ACHN (cell line): Measurements from ENCODE around the gene SLC43A1.

Experiments used
- DNase-seq: peaks from one replicate; pipeline ENCODE4 v3.0.0-alpha.2; 2015
- in situ Hi-C: cut with HindIII; loops from 2 replicates; pipeline ENCODE4 v1.10.0; 2017; ENCODE audit warnings: low sequenced_read_pairs, low pct_ligation_motif_present, low pct_unique_long_range_greater_than_20kb

Gene SLC43A1

DNA sequence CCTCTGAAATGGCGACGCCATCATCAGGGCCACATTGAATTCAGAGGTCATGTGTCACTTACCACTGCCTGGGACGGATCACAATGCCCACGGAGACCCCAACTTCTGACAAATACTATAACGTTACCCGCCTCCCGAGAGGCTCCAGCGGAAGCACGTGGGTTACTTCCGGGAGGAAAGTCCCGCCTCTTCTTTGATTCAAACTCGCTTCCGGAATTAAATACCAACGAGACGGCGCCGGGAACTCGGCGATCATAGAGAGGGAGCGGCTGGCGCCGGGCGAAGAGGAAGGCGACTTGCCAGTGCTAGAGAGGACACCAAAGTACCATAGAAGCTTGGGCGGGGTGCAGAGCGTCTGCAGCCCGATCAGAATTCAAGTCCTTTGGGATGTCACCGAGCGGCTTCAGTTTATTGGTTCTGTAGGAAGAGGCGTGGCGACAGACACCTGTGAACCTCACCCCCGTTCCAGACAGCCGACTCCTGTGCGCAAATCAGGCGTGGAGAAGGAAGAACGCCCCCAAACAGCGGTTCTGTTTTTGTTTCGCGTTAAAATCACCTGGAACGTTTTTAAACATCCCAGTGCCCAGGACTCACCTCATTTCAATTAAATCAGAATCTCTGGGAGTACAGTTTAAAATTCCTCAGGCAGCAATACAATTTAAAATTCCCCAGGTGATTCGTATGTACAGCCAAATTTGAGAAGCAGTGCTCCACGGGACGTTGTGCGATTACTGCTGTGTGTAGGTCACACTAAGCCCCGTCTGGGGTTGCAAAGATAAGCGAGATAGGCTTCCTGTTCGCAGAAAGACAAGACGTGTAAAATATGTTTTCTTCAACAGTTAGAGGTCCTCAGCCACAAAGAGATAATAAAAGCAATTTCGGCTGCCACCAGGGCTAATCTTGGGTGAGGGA, 15.3 kb upstream of the SLC43A1 start, which contains the start of gene TIMM10:
Gene TIMM10 (minus strand): TSS at position 159 of the 912 bp plus-strand sequence. CDS start 565 bp downstream, outside the sequence.
- DNase-seq: peak; percentile 97
- in situ Hi-C loops: no loop called here

DNA sequence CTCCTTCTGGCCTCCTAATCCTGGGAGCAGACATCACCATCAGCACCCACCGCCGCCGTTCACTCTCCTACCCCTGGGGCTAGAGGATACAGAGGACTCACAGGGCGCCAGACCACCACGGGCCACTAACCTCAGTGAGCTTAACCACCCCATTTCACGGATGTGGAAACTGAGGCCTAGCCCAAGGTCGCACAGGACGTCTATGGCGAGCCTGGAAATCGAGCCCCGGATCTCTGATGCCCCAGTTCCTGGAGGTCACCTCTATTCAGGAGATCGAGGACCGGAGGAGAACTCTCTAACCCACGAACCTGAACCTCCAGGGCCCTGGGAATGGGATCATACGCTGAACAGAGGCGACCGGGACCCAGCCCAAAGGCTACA, 14.7 kb upstream of the SLC43A1 start:
- in situ Hi-C loops: no loop called here
- no peak for DNase-seq

DNA sequence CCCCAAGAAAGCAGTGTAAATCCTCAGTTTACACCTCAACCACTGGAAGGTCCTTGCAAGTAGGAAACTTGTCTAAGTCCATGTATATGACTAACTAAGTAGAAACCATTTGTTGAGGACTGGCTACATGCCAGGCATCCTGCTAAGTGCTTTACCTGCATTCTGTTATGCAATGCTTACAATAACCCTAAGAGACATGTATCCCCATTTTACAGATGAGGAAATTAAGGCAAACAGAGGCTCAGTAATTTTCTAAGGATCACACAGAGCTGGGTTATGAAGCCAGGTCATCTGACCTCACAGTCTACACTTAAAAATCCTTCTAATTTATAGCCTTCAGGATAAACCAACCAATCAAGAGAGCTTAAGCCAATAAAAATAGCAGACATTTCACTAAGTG, 13.5 kb upstream of the SLC43A1 start:
- no peak for DNase-seq
- in situ Hi-C loops: no loop called here

DNA sequence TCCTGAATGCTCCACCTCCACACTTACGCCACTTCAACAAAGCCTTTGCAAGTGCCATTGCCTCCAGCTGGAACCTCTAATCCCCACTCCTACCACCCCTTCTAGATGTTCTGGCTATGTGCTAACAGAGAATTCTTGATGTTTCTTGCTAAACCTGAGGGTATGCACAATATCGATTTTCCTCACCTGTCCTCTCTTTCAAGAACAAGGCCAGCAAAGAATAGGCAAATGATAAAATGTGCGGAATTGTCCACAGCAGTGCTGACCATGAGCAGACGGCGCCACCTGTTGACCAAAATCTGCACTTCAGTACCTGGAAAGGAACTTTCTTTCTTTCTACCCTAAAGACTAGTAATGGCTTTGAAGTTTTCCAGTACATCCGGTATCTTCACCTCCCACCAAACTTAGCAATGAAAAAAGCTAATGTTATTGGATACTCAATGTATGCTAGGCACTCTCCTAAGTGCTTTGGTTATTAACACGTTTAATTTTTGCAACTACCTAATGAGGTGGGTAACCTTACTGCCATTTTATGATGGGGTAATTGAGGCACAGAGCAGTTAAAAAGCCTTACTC, 11.6 kb upstream of the SLC43A1 start:
- in situ Hi-C loops: no loop called here
- peak; percentile 47 for DNase-seq

DNA sequence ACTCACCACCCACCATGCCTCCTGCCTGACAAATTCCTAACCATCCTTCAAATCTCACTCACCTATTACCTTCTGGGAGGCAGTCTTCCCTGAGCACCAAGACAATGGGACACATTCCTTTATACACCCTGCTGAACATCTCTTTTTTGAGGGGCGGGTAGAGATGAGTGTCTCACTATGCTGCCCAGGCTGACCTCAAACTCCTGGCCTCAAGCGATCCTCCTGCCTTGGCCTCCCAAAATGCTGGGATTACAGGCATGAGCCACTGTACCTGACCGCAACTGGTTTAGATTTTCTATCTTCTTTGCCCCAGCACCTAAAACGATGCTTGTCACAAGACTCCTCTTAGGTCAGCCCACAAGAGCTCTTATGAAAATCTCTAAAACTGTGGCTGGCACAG, 7.9 kb upstream of the SLC43A1 start:
- DNase-seq: no peak
- in situ Hi-C loops: no loop called here

DNA sequence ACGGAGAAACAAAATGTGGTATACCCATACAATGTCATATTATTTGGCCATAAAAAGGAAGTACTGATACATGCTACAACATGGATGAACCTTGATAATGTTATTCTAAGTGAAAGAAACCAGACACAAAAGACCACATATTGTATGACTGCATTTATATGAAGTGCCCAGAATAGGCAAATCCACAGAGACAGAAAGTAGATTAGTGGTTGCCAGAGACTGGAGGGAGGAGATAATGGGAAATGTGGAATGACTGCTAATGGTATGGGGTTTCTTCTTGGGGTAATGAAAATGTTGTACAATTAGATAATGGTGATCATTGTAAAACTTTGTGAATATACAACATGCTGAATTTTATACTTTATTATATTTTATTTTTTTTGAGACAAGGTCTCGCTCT, 5.6 kb upstream of the SLC43A1 start:
- in situ Hi-C loops: no loop called here
- no peak for DNase-seq

DNA sequence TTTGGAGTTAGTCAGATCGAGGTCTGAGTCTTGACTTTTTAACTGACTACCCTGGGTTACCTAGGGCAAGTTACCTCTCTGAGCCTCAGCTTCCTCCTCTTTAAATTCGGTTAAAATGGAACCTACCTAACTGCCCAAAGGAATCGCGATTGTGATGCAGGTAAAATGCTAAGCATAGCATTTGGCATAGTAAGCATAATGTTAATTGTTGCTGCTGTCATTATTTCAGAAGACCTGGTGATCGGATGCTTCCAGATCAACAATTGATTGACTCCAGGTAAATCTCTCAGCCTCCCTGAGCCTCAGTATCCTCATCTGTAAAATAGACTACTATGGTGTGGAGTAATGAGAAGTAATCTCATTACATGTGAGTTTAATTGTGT, 550 bp upstream of the SLC43A1 start:
- in situ Hi-C loops: no loop called here
- no peak for DNase-seq

DNA sequence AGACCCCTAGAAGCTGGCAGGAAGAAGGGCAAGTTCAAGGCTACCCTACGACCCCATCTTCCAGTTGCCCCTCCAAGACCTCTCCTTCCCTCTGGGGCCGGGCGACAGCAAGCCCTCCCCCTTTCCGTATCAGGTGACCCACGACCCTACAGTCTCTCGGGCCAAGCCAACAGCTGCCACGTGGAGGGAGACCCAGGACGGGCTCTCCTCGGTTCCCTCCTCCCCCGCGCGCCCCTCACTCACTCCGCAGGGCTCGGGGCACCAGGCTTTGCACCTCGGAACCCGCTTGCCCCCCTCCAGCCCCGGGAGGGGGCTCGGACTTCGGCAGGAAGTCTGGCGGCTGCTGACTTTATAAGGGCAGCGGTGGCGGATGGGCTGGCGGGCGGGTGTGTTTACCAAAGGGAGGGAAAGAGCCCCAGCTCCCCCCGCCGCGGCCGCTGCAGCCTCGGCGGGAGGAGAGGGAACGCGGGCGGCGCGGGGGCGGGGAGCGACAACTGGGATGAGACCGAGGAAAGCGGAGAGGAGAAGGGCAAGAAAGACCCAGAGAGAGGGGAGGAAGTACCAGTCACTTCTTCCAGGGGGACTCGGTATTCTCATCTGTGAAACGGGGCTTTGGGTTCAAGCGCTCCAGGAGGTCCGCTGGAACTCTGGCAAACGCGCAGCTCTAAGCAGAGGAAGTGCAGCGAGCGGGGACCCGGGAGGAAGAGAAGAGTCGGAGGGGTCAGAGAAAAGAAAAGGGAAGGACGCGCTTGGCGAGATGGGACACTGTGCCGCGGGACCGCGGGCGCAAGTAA, 767 bp downstream of the SLC43A1 start:
- DNase-seq: no peak
- in situ Hi-C loops: no loop called here

DNA sequence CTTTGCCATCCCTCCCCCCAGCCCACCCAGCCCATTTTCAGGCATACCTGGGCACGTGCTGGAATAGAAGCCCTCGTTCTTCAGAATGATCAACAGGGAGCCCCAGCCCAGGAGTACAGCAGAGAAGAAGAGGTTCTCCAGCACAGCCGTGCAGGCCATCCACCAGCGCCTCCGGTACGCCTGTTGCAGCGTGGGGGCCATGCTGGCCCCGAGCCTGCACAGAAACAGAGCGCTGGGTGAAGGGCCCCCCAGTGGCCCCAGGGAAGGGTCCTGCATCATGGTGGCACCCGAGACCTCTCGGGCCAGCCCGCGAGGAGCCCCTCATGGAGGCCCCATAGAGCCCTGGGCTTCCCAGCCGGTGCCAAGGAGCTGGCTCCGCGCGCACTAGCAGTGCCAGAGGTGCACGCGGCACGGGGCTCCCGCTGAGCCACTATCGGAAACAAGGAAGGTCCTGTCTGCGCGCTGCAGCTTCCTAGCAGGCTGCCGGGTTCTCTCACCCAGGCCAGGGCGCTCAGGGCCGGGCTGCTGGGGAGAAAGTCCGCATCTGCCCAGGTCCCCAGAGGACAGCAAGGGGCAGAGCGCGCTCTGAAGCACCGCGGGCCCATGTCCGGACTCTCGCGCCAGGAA, 1.5 kb downstream of the SLC43A1 start:
- in situ Hi-C loops: no loop called here
- no peak for DNase-seq

DNA sequence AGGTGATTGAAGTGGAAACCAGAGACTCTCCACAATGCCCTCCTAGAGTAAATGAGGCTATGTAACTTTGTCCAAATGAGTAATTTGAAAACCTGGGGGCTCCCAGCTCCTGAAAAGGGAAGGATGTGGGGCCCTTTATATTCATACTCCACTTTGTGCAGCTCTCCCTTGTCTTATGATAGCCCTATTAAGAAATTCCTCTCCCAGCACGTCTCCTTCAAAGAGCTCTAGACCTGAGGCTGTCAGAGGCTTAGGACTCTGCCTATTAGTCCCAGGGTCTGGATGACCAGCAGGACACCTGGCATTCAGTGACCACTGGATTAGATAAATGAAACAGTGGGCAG, 2.1 kb downstream of the SLC43A1 start:
- no peak for DNase-seq
- in situ Hi-C loops: no loop called here

DNA sequence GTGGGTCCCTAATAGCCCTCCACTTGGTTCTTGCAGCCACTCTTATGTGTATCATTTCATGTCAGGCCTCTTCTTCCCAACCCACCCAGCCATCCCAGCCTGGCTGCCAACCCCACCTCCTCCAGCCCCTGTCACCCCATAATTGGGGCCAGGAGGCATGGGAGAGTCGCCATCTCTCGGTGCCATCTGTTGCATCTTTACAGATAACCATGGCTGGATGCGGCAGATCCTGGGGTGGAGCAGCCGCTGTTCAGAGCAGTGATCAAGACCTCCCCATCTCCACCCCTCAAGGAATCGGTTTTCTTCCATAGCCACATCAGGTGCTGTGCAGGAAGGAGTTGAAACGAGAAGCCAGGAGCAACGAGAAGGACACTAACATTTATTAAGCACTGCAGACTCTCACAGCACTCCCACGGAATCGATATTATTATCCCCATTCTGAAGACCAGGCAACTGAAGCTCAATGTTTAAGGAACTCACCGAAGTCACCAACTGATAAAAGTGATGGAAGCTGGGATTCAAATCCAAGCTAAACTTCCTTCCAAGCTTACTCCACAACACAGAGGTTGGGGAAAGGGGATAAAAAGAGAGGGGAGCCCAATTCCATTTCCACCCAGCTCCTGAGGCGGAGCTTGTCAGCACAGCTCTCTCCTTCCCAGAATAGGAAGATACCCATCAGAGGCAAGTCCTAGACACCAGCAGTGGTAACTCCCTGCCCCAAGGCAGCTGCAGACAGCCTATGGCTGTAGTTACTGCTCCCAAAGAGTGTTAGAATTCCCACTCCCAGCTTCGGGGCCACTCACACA, 2.7 kb downstream of the SLC43A1 start:
- in situ Hi-C loops: no loop called here
- no peak for DNase-seq

DNA sequence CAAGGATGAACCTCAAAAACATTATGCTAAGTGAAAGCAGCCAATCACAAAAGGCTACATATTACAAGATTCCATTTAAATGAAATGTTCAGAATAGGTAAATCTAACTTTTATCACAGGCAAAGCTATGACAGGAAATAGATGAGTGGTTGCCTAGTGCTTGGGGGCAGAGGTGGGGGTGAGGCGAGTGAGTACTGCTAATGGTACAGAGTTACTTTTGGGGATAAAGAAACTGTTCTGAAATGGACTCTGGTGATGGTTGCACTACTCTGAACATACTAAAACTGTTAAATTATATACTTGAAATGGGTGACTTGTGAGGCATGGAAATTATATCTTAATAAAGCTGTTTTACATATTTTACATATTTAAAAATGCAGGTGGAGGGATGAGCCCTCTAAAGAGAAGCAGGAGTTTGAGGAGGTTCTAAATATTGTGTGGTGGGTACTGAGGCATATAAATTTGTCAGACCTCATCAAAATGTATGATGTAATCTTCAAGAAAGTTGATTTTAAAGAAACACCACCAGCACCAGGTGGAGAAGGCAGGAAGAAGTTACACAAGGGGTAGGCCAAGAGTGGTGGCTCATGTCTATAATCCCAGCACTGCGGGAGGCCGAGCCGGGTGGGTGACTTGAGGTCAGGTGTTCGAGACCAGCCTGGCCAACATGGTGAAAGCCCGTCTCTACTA, 3.6 kb downstream of the SLC43A1 start:
- in situ Hi-C loops: no loop called here
- no peak for DNase-seq

DNA sequence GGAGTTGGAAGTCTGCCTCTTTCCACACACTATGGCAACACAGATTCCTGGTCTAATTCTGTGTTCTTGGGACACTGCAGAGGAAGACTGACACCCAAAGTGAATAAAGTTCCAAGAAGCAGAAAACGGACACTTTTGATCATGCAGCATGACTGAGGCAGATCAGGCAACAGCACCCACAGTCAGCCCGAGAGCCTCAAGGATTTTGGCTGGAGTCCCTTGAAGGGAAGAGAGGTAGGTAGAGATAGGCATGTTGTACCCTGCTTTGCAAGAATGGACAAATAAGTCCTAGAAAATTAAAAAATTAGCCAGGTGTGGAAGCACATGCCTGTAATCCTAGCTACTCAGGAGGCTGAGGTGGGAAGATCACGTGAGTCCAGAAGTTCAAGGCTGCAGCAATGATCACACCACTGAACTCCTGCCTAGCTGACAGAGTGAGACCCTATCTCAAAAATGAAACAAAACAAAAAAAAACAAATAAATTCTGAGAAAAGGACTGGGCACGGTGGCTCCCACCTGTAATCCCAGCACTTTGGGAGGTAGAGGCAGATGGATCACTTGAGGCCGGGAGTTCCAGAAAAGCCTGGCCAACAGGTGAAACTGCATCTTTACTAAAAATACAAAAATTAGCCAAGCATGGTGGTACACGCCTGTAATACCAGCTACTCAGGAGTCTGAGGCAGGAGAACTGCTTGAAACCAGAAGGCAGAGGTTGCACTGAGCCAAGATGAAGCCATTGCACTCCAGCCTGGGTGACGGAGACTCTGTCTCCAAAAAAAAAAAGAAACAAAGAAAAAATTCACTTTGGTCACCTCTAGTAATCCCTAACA, 6.9 kb downstream of the SLC43A1 start:
- DNase-seq: no peak
- in situ Hi-C loops: no loop called here

DNA sequence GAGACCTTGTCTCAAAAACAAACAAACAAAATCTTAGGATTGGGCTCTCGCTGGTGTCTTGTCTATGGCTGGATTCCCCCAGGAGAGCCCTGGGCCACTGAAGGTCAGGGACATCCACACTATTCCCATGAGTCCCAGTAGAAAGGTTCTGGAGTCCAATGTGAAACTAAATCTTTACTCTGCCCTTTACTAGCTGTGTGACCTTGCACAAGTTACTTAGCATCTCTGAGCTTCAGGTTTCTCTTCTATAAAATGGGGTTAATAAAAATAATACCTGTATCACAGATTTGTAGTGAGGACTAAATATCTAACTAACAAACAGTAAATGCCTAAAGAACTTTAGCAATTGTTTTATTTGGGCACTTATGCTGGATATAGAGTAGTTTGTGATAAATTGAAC, 9.0 kb downstream of the SLC43A1 start:
- in situ Hi-C loops: no loop called here
- no peak for DNase-seq

DNA sequence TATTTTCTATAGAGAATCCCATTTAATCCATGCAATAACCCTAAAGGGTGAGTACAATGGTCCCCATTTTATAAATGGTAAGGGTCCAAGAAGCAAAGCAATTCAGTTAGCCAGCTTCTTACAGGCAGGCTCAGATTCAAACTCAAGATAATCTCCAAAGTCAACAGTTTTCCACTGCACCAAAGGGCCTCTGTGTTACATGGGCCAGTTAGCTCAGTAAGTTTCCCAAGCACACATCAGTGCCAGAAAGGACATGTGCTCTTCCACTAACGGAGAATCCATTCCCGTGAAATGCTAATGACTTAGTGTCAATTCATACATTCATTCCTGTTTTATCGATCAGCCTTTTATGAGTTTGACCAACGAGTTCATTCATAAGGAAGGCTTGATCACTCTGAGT, 11.0 kb downstream of the SLC43A1 start:
- in situ Hi-C loops: no loop called here
- DNase-seq: no peak

DNA sequence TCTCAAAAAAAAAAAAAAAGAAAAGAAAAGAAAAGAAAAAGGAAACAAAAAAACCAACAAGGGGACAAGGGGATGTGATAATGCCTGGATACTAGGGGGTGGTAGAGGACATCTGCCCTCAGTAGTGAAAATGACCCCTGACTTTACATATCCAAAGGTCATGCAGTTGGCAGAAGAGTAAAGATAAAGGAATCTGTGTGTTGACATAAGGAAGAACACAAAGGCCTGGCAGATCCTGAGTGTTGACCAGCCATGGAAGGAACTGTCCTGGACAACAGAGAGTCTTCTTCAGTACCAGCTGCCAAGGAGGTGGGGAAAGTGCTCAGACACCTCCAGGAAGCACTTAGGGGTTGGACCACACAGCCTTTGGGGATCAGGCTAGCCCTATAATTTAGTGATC, 12.6 kb downstream of the SLC43A1 start:
- in situ Hi-C loops: no loop called here
- DNase-seq: no peak

DNA sequence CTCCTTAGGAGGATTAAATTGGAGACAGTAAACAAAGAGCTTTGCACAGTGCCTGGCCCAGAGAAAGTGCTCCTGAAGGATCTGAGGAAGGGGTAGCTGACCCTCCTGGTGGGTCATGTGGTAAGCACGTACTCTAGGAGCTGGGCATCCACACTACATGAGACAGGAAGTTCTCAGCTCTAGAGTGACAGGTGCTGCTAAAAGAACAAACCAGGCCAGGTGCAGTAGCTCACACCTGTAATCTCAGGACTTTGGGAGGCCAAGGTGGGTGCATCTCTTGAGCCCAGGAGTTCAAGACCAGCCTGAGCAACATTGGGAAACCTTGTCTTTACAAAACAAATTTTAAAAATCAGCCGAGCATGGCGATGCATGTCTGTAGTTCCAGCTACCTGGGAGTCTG, 13.1 kb downstream of the SLC43A1 start:
- no peak for DNase-seq

More for the DNA sequence above, 13.1 kb downstream of the SLC43A1 start:
- in situ Hi-C loops: no loop called here
